Liver (tissue), 9 donors: ENCODE data around the gene CSDE1. TPM values are rescaled to one million over a fixed set of nuclear protein-coding genes. Genes with fewer than 3 reads are reported as not detected.

ENCODE experiments used
- DNase-seq: peaks from one replicate; pipeline ENCODE4 v3.0.0-alpha.2; 2017; ENCODE audit warnings: low spot score
- H3K27ac ChIP-seq, 2 donors: one replicate each; pipeline ENCODE4 v1.7.0; 2013; ENCODE audit warnings: inconsistent platforms in 2 of 2, low read length in 2 of 2, control low read depth in 1 of 2, low read depth in 1 of 2, mild to moderate bottlenecking in 1 of 2
- H3K27me3 ChIP-seq, 4 donors: one replicate each; pipeline versions ENCODE4 v1.6.1 to v1.7.0; 2013; ENCODE audit warnings: low read length in 3 of 4, inconsistent platforms in 1 of 4, mild to moderate bottlenecking in 1 of 4, moderate library complexity in 1 of 4; ENCODE audit not compliant: control insufficient read depth in 4 of 4, insufficient read depth in 4 of 4
- H3K36me3 ChIP-seq, 4 donors: one replicate each; pipeline versions ENCODE4 v1.6.1 to v1.7.0; 2013; ENCODE audit warnings: low read length in 3 of 4, mild to moderate bottlenecking in 3 of 4, low read depth in 1 of 4, moderate library complexity in 1 of 4; ENCODE audit not compliant: control insufficient read depth in 4 of 4, insufficient read depth in 3 of 4
- H3K4me1 ChIP-seq, 4 donors: one replicate each; pipeline versions ENCODE4 v1.6.1 to v1.7.0; 2013; ENCODE audit warnings: low read length in 3 of 4, mild to moderate bottlenecking in 3 of 4, moderate library complexity in 1 of 4; ENCODE audit not compliant: control insufficient read depth in 4 of 4, insufficient read depth in 4 of 4
- H3K4me3 ChIP-seq, 3 donors: one replicate each; pipeline versions ENCODE4 v1.6.1 to v1.7.0; 2013; ENCODE audit warnings: low read length in 3 of 3, control low read depth in 1 of 3, low read depth in 1 of 3, mild to moderate bottlenecking in 1 of 3
- H3K9ac ChIP-seq, 2 donors: one replicate each; pipeline ENCODE4 v1.7.0; 2013; ENCODE audit warnings: low read length in 2 of 2, mild to moderate bottlenecking in 2 of 2, moderate library complexity in 2 of 2, control low read depth in 1 of 2, low read depth in 1 of 2
- H3K9me3 ChIP-seq, 4 donors: one replicate each; pipeline versions ENCODE4 v1.6.1 to v1.7.0; 2013; ENCODE audit warnings: low read length in 3 of 4; ENCODE audit not compliant: control insufficient read depth in 4 of 4
- EGR1 ChIP-seq, 2 donors: IDR thresholded peaks; 2 replicates each; pipeline ENCODE4 v1.6.1; 2016 to 2018; ENCODE audit warnings: antibody characterized with exemption in 2 of 2, low read depth in 2 of 2
- FOXA2 ChIP-seq: IDR thresholded peaks from 2 replicates; pipeline ENCODE4 v1.6.1; 2016; ENCODE audit warnings: antibody characterized with exemption
- GABPA ChIP-seq, 2 donors: IDR thresholded peaks in 1 of 2; conservative IDR thresholded peaks in 1 of 2; 2 replicates each; pipeline ENCODE4 v1.6.1; 2016; ENCODE audit warnings: antibody characterized with exemption in 2 of 2, mild to moderate bottlenecking in 1 of 2, moderate library complexity in 1 of 2
- HNF4A ChIP-seq, 2 donors: conservative IDR thresholded peaks; 2 replicates each; pipeline ENCODE4 v1.6.1; 2016; ENCODE audit warnings: antibody characterized with exemption in 2 of 2, mild to moderate bottlenecking in 2 of 2
- HNF4G ChIP-seq: IDR thresholded peaks from 2 replicates; pipeline ENCODE4 v1.6.1; 2016; ENCODE audit warnings: antibody characterized with exemption
- JUND ChIP-seq, 2 donors: IDR thresholded peaks; 2 replicates each; pipeline ENCODE4 v1.6.1; 2016; ENCODE audit warnings: antibody characterized with exemption in 2 of 2
- NR2F2 ChIP-seq: IDR thresholded peaks from 2 replicates; pipeline ENCODE4 v1.6.1; 2016; ENCODE audit warnings: antibody characterized with exemption
- RAD21 ChIP-seq, 2 donors: IDR thresholded peaks; 2 replicates each; pipeline ENCODE4 v1.6.1; 2016; ENCODE audit warnings: antibody characterized with exemption in 2 of 2, mild to moderate bottlenecking in 2 of 2
- RXRA ChIP-seq, 2 donors: IDR thresholded peaks; 2 replicates each; pipeline ENCODE4 v1.6.1; 2017 to 2018; ENCODE audit warnings: antibody characterized with exemption in 2 of 2, mild to moderate bottlenecking in 1 of 2
- SP1 ChIP-seq: IDR thresholded peaks from 2 replicates; pipeline ENCODE4 v1.6.1; 2018; ENCODE audit warnings: antibody characterized with exemption, mild to moderate bottlenecking
- YY1 ChIP-seq: IDR thresholded peaks from 2 replicates; pipeline ENCODE4 v1.6.1; 2016; ENCODE audit warnings: antibody characterized with exemption, mild to moderate bottlenecking
- WGBS: extraction: QIAGEN DNeasy Blood & Tissue Kit; methylation state at CpG from one replicate; pipeline ENCODE4 v1.1.7; 2013; 5-methylcytosine and 5-hydroxymethylcytosine counted together
- polyA plus RNA-seq, 2 donors: library from polyadenylated mRNA; stranded (reverse) in 1 of 2; unstranded in 1 of 2; fragments of 200-250 nt in 1 of 2; fragments of >200 nt in 1 of 2; fragmentation: Nextera tagmentation in 1 of 2; extraction: Ambion mirVana in 1 of 2; gene quantifications; one replicate each; pipeline versions ENCODE4 v1.2.1 to v1.2.3, GENCODE V29; 2013 to 2015
- total RNA-seq, 2 donors: library from RNA; depleted of rRNA; stranded (reverse); fragments of >200 nt; gene quantifications; one replicate each; pipeline ENCODE4 v1.2.3, GENCODE V29; 2014
- TF ChIP-seq, protein P1 (sequence below): IDR thresholded peaks from 2 replicates; pipeline ENCODE4 v1.6.1; 2016; ENCODE audit warnings: antibody characterized with exemption
- TF ChIP-seq, protein P2 (sequence below): IDR thresholded peaks from 2 replicates; pipeline ENCODE4 v1.6.1; 2016; ENCODE audit warnings: antibody characterized with exemption, mild to moderate bottlenecking
- TF ChIP-seq, protein P3 (sequence below): IDR thresholded peaks from 2 replicates; pipeline ENCODE4 v1.6.1; 2016; ENCODE audit warnings: antibody characterized with exemption
- TF ChIP-seq, protein P4 (sequence below): fragments of 150-350 bp; IDR thresholded peaks from 2 replicates; pipeline ENCODE4 v1.5.1; 2017; ENCODE audit warnings: improper control_type of control experiment, low read depth, low read length; ENCODE audit not compliant: missing input control
- TF ChIP-seq, protein P5 (sequence below): IDR thresholded peaks from 2 replicates; pipeline ENCODE4 v1.6.1; 2016; ENCODE audit warnings: antibody characterized with exemption
- donor health status: healthy.
- donor health status: healthy.
- donor health status: healthy.
- donor health status: healthy.
- donor health status: healthy.

The CSDE1 gene
- total and polyA plus RNA-seq, 4 donors: 63.7 to 376 (median 132) TPM

DNA sequence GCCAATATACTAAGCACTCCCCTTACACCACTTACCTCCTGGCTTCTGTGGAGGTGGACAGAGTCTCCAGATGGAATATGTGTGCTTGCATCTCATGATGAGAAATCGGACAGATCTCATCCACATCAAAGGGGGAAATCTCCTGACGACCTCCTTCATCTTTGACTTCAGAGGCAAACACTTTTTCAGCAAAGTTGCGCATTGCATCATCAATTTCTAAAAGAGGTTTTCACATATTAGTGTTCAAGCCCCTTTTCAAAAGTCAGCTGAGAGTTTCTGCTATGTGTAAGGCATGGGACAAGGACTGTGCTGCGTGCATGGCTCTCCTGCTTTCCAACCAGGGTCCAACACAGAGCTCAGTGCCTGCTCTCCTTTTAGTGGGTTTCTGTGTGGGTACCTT is 69.3 kb downstream of the CSDE1 start:
- no peak overlapping the region for H3K4me3 ChIP-seq
- H3K4me1 ChIP-seq: no peaks in the 10 kb centered on the region
- H3K27me3 ChIP-seq: no peaks in the 10 kb centered on the region
- WGBS: 84% methylated on average over 4 of the region's 4 CpGs
- H3K9me3 ChIP-seq: no peaks in the 10 kb centered on the region
- TF ChIP-seq GABPA (IDR thresholded peaks at IDR 0.05 in 1 of 2, conservative IDR thresholded peaks at IDR 0.05 in 1 of 2) (no peak), NR2F2 (no peak), HNF4G (no peak), RAD21 (IDR thresholded peaks at IDR 0.05) (no peak), RXRA (IDR thresholded peaks at IDR 0.05) (no peak)
- TF ChIP-seq, protein P1, sequence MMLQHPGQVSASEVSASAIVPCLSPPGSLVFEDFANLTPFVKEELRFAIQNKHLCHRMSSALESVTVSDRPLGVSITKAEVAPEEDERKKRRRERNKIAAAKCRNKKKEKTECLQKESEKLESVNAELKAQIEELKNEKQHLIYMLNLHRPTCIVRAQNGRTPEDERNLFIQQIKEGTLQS: no peak
- DNase-seq: no peak
- no peaks in the 10 kb centered on the region for H3K36me3 ChIP-seq
- no peak overlapping the region for H3K27ac ChIP-seq
- H3K9ac ChIP-seq: no peak overlapping the region

DNA sequence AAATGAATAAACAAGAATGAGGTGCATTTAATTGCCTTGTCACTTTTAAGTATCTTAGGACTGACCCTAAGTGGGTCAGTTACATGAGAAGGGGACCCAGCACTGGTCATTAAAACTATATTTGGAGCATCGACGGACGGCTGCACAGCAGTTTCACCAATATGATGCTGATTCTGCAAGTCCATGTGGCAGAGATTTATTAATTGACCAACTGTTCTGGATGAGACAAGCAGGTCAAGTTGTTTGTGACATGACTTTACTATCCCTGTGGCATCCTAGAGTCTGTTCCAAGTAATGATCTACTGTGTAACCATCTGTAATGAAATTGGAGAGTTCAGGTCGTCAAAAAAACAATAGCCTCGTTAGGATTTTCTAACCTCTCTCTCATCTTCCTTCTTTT is 71.9 kb downstream of the CSDE1 start:
- TF ChIP-seq, protein P1: no peak
- no peak for TF ChIP-seq HNF4G
- TF ChIP-seq SP1: no peak
- no peak for TF ChIP-seq YY1
- TF ChIP-seq NR2F2: no peak
- TF ChIP-seq EGR1 (IDR thresholded peaks at IDR 0.05; ENCODE audit: low read depth in 2 of 2): no peak
- TF ChIP-seq, protein P2, sequence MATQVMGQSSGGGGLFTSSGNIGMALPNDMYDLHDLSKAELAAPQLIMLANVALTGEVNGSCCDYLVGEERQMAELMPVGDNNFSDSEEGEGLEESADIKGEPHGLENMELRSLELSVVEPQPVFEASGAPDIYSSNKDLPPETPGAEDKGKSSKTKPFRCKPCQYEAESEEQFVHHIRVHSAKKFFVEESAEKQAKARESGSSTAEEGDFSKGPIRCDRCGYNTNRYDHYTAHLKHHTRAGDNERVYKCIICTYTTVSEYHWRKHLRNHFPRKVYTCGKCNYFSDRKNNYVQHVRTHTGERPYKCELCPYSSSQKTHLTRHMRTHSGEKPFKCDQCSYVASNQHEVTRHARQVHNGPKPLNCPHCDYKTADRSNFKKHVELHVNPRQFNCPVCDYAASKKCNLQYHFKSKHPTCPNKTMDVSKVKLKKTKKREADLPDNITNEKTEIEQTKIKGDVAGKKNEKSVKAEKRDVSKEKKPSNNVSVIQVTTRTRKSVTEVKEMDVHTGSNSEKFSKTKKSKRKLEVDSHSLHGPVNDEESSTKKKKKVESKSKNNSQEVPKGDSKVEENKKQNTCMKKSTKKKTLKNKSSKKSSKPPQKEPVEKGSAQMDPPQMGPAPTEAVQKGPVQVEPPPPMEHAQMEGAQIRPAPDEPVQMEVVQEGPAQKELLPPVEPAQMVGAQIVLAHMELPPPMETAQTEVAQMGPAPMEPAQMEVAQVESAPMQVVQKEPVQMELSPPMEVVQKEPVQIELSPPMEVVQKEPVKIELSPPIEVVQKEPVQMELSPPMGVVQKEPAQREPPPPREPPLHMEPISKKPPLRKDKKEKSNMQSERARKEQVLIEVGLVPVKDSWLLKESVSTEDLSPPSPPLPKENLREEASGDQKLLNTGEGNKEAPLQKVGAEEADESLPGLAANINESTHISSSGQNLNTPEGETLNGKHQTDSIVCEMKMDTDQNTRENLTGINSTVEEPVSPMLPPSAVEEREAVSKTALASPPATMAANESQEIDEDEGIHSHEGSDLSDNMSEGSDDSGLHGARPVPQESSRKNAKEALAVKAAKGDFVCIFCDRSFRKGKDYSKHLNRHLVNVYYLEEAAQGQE: no peak
- TF ChIP-seq RXRA (IDR thresholded peaks at IDR 0.05): no peak
- TF ChIP-seq, protein P3, sequence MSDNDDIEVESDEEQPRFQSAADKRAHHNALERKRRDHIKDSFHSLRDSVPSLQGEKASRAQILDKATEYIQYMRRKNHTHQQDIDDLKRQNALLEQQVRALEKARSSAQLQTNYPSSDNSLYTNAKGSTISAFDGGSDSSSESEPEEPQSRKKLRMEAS: no peak
- no peak for TF ChIP-seq HNF4A (conservative IDR thresholded peaks at IDR 0.05)
- TF ChIP-seq JUND (IDR thresholded peaks at IDR 0.05): no peak
- TF ChIP-seq FOXA2: no peak
- no peak for TF ChIP-seq RAD21 (IDR thresholded peaks at IDR 0.05)
- TF ChIP-seq, protein P4, sequence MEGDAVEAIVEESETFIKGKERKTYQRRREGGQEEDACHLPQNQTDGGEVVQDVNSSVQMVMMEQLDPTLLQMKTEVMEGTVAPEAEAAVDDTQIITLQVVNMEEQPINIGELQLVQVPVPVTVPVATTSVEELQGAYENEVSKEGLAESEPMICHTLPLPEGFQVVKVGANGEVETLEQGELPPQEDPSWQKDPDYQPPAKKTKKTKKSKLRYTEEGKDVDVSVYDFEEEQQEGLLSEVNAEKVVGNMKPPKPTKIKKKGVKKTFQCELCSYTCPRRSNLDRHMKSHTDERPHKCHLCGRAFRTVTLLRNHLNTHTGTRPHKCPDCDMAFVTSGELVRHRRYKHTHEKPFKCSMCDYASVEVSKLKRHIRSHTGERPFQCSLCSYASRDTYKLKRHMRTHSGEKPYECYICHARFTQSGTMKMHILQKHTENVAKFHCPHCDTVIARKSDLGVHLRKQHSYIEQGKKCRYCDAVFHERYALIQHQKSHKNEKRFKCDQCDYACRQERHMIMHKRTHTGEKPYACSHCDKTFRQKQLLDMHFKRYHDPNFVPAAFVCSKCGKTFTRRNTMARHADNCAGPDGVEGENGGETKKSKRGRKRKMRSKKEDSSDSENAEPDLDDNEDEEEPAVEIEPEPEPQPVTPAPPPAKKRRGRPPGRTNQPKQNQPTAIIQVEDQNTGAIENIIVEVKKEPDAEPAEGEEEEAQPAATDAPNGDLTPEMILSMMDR: no peak
- TF ChIP-seq, protein P5, sequence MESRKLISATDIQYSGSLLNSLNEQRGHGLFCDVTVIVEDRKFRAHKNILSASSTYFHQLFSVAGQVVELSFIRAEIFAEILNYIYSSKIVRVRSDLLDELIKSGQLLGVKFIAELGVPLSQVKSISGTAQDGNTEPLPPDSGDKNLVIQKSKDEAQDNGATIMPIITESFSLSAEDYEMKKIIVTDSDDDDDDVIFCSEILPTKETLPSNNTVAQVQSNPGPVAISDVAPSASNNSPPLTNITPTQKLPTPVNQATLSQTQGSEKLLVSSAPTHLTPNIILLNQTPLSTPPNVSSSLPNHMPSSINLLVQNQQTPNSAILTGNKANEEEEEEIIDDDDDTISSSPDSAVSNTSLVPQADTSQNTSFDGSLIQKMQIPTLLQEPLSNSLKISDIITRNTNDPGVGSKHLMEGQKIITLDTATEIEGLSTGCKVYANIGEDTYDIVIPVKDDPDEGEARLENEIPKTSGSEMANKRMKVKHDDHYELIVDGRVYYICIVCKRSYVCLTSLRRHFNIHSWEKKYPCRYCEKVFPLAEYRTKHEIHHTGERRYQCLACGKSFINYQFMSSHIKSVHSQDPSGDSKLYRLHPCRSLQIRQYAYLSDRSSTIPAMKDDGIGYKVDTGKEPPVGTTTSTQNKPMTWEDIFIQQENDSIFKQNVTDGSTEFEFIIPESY: no peak
- Histone ChIP-seq H3K36me3 (no peaks in the 10 kb centered on the region), H3K9me3 (no peaks in the 10 kb centered on the region), H3K4me1 (no peaks in the 10 kb centered on the region), H3K27ac (no peak overlapping the region), H3K27me3 (no peaks in the 10 kb centered on the region), H3K4me3 (no peak overlapping the region), H3K9ac (no peak overlapping the region)
- no peak for DNase-seq
- WGBS: 82% methylated on average over 5 of the region's 5 CpGs
